Measurements from ENCODE around the gene RIMBP2.

RIMBP2 gene

DNA sequence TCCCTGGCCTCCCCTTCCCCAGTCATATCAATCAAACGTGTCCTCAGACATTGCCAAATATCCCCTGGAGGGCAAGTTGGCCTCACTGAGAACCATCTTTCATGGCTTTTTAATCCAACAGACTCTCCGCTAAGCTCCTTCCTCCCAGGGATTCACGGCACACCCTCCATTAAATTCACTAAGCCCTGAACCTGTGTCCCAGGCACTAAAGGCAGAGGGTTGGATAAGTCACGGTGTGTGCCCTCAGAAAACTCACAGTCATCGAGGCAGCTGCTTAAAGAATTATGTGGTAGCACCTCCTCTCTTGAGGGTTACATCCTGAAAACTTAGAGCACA, 211.3 kb downstream of the RIMBP2 start:
- no peak for DNase-seq (ENCODE audit: low spot score)

DNA sequence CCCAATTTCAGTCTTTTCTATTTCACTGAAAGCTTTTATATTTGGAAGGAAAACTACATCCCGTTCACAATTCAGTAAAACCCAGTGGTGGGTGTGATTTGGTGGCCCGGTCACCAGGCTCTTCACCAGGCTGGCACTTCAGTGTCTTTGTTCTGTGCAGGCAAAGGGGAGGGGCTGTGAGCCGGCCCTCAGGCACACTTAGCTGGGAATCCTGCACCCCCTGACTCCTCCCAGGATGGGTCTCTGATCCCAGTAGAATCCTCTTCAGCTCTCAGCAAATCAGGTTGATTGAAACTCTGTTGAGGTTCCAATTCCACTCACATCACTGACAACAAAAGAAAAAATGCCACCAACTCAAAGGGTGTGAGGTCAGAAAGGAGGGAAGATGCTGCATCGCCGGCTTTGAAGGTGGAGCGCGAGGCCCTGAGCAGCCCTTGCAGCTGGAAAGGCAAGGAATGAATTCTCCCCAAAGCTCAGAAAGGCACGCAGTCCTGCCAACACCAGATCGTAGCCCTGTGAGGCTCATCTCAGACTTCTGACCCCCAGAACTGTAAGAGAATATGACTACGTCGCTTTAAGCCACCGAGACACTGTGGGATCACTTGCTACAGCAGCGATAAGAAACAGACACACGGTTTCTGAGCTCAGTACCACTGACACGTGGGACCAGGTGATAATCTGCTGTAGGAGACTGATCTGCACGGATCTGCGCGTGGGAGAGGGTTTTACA, 211.8 kb downstream of the RIMBP2 start:
- no peak for DNase-seq (ENCODE audit: low spot score)

DNA sequence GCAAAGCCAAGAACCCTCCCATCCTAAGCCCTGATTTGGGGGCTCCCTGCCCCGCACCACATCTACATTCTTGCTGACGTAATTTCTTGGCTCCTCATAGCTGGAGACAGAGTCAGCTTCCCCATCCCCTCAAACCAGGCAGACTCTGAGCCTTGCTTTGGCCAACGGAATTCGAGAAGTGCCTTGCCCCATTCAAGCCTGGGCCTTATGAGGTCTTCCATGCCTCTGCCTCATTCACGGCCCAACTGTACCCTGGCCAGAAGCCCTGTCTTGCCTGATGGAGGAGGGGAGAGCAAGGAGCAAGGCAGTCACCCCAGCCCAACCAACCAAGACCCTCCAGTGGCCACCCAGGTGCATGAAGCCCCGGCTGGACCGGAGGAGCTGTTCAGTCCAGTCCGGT, 214.3 kb downstream of the RIMBP2 start:
- no peak for DNase-seq (ENCODE audit: low spot score)

DNA sequence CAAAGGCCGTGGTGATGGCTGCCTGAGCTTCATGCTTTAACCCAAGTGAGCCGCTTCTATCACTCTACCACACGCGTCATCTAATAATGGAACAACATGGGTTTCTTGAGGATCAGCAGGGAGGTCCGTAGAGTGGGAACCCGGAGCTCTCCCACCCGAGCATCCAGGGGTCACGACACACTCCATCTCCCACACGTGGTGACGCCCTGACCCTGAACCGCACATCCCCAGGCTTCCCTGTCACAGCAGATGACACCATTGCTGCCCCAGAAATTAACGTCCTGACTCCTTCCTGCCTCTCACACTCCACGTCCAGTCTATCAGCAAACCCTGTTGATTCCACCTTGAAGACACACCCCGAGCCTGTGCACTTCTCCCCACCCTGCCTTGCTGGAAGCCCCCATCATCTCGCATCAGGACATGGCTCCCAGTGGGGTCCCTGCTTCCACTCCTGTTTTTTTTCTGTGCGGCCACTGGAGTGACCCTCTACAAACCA, 215.2 kb downstream of the RIMBP2 start:
- no peak for DNase-seq (ENCODE audit: low spot score)

DNA sequence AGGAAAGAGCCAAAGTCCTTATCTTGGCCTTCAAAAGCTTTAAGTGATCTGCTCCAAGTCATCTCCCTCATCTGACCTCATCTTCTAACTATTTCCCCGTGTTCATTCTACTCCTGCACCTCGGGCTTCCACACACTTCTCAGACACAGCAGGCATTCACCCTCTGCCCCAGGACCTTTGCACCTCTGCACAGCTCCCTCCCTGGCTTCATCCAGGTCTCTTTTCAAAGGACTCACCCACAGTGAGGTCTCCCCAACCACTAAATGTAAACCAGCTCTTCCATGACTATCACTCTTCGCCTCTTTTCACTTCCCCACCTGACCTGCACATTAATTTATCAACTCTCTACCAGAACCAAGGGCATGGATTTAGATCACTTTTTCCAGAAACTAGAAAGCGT, 216.6 kb downstream of the RIMBP2 start:
- no peak for DNase-seq (ENCODE audit: low spot score)

DNA sequence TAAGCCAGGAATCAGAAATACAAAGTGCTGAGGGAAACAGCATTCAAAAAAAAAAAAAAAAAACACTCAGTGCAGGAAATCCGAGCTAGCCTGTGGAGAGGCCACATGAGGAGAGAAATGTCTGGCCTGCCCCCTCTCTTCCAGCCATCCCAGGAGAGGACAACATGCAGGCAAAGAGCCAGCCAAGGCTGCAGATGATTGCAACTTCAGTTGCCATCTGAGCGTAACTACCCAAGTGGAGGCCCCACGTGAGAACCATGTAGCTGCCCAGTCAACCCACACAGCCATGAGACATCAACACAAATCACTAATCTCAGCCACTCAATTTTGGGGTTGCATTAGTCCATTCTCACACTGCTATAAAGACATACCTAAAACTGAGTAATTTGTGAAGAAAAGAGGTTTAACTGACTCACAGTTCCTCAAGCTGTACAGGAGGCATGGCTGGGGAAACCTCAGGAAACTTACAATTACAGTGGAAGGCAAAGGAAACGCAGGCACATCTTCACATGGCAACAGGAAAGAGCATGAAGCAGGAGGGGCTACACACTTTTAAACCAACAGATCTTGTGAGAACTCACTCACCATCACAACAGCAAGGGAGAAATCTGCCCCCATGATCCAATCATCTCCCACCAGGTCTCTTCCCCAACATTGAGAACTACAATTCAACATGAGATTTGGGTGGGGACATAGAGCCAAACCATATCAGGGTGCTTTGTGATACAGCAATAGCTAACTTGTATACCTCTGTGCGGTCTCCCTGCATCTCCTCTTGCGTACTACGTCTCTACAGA, 217.3 kb downstream of the RIMBP2 start:
- DNase-seq (ENCODE audit: low spot score) = no peak

DNA sequence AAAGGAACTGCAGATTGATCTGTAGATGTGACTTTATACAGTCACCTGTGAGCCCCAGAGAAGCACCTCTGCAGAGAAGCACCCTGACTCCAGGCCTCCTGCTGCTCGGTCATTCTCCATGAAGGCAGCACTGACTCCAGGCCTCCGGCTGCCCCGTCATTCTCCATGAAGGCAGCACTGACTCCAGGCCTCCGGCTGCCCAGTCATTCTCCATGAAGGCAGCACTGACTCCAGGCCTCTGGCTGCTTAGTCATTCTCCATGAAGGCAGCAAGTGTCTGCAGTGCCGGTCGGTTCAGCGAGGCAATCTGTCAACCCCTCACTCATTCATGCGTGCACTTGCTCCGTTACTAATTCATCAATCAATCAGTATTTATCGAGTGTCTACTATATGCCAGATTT, 218.1 kb downstream of the RIMBP2 start:
- no peak for DNase-seq (ENCODE audit: low spot score)

DNA sequence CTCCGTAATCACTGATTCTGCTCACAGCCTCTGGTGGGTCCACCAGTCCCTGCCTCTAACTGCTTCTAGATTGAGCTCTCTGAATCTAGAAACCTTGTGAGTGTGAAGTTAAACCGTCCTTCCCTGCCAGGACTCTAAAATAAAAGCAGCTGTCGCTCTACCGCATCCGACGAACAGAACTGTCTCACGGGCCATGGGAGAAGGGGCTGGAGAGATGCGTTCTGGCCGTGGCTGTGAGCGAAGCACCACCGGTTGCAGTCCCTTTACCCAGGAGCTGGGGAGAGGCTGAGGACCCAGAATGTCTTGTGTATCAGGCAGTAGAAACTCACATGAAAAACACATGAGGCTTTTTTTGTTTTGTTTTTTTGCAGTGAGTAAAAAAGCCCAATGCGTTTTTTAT, 218.8 kb downstream of the RIMBP2 start:
- no peak for DNase-seq (ENCODE audit: low spot score)

DNA sequence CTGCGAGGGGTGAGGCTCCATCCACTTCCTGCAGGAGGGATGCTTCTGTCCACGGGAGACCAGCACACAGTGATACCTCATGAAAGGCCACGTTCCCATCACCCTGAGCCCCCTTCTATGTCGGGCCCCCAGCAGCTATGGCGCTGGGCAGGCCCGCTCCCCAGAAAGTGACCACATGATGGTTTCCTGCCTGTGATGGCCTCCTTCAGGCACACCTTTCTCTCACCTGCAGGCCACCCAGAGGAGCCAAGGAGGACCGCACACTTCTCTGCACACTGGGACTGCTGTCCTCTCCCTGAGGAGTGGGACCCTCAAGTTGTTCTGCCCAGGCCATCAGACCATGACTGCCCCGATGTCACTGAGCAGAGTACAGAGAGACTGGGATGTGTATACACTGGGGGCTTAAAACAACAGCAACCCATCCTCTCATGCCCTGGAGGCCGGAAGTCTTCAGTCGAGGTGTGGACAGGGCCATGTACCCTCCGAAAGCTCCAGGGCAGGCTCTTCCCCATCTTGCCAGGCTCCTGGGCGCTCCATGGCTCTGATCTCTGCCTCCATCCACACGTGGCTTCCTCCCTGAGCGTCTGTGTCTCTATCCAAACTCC, 219.5 kb downstream of the RIMBP2 start:
- DNase-seq (ENCODE audit: low spot score) = no peak

DNA sequence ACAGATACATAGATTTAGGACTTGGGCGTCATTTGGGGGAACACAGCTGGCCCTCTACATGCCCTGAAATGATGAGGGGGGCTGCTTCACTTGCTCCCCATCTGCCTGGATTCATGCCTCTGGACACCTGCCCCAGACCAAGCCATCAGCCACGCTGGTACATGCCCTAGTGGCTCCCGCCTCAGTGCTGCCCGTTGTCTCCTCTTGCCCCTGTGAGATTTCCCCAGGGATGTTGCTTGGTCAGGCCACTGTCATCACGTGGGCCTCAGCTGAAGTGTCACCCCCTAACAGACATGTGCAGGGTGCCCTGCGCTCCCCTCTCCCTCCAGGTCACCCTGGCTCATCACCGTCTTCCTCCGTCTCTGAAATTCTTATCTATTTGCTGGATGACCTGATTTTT, 220.9 kb downstream of the RIMBP2 start:
- no peak for DNase-seq (ENCODE audit: low spot score)

DNA sequence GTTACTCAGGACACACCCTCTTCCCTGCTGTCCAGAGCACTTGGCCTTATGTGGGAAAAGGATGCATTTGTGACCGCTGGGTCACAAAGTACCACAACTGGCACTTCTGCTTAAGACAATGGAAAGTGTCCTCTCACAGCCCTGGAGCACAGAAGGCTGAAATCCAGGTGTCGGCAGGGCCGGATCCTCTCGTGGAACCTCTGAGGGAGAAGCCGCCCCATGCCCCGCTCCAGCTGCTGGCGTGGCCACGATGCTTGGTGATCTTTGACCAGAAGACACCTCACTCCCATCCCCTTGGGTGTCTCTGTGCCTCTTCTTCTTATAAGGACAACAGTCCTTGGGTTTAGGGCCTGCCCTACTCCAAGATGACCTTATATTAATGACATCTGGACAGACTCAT, 221.4 kb downstream of the RIMBP2 start:
- DNase-seq (ENCODE audit: low spot score) = no peak

DNA sequence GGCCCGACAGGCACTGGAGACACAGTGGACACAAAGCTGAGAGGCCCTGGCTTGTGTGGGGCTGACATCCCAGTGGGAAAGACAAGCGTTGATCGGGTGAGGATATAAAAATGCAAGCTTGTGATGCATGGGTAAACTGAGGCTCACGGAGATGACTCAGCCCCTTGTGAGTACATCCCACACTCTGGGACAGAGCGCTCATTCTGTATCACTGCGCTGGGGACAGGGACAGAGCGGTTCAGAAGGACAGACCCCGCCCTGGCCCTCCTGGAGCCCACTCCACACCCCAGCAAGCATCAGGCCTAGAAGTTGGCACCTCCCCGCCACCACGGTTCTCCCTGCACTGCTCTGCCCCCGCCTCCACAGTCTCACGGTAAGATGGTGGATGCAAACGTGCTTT, 222.1 kb downstream of the RIMBP2 start:
- no peak for DNase-seq (ENCODE audit: low spot score)

DNA sequence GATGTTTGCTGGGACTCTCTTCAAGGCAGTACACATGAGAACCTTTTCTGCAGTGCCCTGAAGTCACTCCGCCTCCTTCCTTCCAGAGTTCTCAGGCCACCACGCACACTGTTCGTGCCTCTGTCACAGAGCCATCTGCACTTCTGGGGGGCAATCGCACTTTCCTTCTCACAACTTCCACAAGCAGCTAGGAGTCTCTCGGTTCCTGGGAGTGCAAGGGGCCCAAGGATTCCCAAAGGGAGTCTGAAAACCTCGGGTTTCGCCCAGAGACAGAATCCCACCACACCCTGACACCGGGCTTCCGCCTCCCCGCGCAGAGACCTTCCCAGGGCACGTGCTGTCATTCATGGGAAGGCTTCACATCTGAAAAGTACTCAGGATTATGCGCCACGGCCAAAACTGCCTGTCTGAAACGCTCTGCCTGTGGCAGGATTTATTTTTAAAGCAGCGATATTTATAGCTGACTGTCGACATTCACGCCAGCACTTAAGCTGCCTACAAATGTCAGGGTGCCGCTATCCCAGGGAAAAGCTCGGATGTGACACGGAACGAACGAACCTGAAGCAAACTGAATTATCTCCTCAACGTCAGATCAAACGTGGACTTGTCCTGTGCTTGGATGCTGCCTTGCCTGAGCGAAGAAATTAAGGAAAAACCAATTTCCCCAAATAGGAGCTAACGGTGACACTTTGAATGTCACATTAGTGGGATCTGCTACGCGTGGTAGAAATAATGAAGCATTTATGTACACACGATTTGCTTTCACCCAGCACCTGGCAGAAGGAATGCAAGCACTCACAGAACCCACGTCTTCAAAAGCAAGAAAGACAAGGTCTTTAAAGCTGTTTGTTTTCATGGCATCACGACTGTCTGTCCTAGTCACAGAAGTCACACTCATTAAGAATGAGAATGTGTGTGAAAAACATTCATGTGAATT, 224.4 kb downstream of the RIMBP2 start:
- no peak for DNase-seq (ENCODE audit: low spot score)

DNA sequence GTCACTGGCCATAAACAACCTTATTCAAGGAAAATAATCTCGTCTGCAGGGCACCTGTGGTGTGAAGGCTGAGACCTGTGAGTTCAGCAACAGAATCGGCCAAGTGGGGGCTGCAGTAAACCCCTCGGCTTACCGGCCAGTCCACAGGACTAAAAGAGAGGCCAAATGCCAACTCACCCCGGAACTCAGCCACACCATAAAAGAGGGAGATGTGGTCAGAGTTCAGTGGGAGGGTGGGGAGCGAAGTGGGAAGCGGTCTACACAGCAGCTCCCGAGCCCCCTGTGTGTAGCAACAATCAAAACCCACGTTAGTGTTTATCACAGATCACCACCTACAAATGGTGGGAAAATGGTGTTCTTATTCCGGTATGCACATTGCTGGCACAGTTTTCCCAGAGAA, 225.4 kb downstream of the RIMBP2 start:
- DNase-seq (ENCODE audit: low spot score) = no peak

DNA sequence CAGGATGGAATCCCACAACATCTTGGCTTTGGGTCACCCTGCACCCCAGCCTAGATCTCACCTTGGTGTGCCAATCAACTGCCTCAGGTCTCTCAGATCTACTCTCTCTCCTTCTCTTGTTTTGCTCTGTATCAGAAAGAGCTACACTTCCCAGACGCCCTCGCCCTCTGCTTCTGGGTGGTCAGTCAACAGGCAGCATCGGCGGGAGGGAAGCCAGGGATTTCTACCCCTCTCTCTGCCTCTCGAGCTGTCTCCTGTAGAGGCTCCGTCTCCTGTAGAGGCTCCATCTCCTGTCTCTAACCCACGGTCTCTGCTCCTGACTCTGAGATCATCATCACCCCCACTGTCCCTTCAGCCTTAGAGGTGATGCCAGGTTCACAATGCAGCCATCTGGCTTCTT, 226.8 kb downstream of the RIMBP2 start:
- DNase-seq (ENCODE audit: low spot score) = no peak

DNA sequence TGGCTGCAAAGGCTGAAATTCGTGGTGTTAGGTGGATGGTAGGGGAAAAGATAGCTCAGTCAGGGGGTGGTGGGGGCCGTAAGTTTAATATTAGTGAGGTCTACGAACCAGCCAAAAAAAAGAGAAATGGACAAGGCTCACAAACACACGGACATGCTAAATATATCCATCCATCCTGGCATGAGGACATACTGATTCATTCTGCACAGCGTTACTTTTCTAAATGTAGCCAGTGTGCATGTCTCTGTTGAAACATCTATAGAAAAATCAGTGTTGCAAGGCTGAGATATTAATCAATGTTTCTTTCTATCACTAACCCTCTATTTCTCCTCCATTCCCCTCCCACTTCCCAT, 227.8 kb downstream of the RIMBP2 start:
- DNase-seq (ENCODE audit: low spot score) = no peak

DNA sequence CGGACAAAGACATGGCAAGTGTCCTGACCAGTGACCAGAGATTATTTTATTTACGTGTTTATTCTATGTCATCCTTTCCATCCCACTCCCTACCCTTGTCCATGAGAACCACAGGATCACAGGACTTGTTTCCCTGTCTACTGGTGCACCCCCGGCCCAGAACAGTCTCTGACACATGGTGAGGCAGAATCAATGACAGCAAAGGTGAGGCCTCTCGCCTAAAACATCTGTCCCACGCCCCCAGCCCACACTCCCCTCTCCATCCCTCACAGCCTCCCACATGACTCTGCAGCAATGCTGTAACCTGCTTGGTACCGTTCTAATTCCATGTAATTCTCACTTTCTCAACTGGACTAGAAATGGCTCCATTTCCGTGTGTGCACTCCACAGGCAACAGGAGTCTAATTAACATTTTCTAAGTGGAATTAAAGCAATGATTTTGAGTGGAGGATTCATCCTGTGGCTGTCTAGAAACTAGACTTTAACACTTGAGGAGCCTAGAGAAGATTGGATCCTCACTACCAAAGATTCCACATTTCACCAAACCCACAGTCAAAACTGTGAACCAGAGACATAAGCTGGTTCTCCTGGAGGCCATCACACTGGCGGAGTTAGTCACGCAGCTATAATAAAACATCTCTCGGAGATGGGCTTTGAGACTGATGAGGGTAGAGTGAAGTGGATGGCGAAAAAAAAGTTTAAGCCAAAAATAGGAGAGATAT, 228.3 kb downstream of the RIMBP2 start:
- DNase-seq (ENCODE audit: low spot score) = no peak

DNA sequence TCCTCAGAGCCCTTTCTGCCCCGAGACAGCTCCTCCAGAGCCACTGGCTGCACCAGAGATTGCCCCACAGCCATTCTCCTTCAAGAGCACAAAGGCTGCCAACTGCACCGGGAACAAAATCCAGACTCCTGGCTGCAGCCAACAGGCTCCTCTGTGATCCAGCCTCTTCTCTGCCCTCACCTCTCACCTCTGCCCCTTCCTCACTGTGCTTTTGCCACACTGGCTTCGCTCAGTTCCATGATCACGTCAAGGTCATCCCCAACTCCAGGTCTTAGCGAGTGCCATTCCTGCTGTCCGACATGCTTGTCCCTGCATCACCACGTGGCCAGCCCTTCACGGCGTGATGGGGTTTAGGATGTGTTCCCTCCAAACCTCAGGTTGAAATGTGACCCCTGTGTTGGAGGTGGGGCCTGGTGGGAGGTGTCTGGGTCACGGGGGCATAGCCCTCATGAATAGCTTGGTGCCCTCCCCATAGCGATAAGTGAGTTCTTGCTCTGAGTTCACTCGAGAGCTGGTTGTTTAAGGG, 229.1 kb downstream of the RIMBP2 start:
- DNase-seq (ENCODE audit: low spot score) = no peak

DNA sequence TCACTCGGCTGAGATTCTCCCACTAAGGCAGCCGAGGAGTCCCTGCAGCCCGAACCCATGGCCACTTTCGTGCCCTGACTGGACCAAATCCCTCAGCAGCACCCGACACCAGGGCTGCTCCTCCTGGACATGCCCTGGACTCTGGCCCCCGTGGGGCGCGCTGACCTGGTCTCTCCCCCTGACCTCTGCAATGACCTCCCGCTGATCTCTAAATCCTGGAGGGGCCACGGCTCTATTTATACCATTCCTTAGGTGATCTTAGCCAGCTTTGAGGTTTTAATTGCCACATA, 230.0 kb downstream of the RIMBP2 start:
- no peak for DNase-seq (ENCODE audit: low spot score)

DNA sequence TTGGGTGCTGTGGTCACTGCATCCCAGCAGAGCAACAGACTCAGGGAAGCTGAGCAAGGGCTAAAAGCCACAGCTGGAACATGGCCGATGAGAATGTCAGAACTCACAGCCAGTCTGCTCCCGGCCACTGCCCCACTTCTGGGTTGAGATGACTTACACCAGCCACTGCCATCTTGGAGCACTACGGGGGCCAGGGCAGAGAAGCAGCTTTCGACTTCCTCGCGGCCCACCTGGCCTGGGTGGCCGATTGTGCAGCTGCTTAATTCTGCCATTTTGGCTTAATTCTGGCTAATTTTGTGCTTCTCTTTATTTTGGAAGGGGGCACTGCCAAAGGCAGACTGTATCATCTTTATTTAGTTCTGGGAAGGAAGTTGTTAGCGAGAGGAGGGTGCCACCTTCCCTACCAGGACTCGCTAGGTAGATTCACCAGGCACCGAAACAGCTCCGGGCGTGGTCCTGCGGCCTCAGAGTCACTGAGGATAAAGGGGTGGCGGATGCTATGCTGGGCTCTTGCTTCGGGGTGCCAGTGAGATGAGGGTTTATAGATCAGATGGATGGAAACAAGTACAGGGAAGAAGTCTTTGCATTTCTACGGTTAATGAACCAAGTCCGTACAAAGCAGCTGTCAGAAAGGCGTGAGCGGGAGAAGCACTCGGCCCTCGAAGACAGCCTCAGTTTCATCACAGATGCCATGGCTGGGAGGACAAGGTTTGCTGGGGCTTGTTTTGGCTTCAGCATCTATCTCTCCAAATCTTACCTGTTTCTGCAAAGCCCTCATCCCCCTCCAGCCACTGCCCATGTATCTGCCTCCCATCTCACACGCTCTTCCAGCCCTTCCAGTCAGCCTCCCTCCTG, 230.6 kb downstream of the RIMBP2 start:
- no peak for DNase-seq (ENCODE audit: low spot score)

DNA sequence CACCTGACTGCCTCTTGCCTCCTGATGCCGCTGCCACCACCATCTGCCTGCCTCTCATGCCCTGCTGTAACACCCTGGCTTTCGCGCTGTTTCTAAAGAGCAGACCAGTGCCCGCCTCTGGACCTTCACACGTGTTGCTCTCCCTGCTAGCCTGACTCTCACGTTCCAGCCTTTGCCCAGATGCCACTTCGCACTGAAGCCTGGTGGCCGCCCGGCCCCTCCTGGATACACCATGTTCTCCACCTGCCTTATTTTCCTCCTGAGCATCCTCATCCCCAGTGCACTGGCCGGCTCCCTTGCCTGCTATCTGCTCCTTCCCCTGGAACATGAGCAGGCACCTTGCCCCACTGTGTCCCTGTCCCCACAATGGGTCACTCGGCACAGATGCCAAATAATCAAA, 231.9 kb downstream of the RIMBP2 start:
- no peak for DNase-seq (ENCODE audit: low spot score)

Measured in AG08396 (cell line).